ENCODE data around the gene TTLL10. TPM values are rescaled to one million over a fixed set of nuclear protein-coding genes. Genes with fewer than 3 reads are reported as not detected.
"Not testable (repeated sequence)": the region's sequence is repeated elsewhere in the genome, so short reads cannot be mapped to it uniquely, and the experiment has no call there.

TTLL10 gene
- polyA plus RNA-seq, 1 of the 3 experiments (the other 2 are of a cell fraction): not detected

DNA sequence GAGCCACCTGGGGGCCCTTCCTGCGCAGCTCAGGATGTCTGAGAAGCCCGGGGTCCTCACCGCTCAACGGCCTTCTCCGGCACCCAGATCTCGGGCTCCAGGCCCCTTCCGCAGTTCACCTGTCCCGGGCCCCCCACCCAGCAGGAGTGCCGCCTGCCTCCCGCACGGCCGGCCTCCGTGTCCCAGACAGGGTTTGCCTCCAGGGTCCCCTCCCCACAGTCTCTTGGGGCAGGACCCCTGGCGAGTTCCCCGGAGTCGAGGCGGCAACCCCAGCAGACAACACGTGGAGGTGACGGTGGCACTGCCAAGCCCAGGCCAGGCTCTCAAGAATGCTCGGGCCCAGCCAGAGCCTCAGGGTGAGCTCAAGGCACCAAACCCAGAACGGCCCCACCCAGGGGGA, 22.4 kb upstream of the TTLL10 start:
- no peak overlapping the region for H3K4me2 ChIP-seq
- POLR2A ChIA-PET: no interaction called here
- H3K36me3 ChIP-seq (replicated peaks in 1 of 2; ENCODE audit: control insufficient read depth in 1 of 2, insufficient read depth in 2 of 2, low read length in 1 of 2): no peaks in the 10 kb centered on the region
- H4K20me1 ChIP-seq (ENCODE audit: insufficient read depth): no peaks in the 10 kb centered on the region
- TF ChIP-seq, protein P1, sequence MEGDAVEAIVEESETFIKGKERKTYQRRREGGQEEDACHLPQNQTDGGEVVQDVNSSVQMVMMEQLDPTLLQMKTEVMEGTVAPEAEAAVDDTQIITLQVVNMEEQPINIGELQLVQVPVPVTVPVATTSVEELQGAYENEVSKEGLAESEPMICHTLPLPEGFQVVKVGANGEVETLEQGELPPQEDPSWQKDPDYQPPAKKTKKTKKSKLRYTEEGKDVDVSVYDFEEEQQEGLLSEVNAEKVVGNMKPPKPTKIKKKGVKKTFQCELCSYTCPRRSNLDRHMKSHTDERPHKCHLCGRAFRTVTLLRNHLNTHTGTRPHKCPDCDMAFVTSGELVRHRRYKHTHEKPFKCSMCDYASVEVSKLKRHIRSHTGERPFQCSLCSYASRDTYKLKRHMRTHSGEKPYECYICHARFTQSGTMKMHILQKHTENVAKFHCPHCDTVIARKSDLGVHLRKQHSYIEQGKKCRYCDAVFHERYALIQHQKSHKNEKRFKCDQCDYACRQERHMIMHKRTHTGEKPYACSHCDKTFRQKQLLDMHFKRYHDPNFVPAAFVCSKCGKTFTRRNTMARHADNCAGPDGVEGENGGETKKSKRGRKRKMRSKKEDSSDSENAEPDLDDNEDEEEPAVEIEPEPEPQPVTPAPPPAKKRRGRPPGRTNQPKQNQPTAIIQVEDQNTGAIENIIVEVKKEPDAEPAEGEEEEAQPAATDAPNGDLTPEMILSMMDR (IDR thresholded peaks at IDR 0.05): no peak
- TF ChIP-seq, protein P2, sequence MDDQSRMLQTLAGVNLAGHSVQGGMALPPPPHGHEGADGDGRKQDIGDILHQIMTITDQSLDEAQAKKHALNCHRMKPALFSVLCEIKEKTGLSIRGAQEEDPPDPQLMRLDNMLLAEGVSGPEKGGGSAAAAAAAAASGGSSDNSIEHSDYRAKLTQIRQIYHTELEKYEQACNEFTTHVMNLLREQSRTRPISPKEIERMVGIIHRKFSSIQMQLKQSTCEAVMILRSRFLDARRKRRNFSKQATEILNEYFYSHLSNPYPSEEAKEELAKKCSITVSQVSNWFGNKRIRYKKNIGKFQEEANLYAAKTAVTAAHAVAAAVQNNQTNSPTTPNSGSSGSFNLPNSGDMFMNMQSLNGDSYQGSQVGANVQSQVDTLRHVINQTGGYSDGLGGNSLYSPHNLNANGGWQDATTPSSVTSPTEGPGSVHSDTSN (IDR thresholded peaks at IDR 0.05): no peak
- TF ChIP-seq MXI1 (IDR thresholded peaks at IDR 0.05; ENCODE audit: low read depth, low read length) (no peak), NFIC (IDR thresholded peaks at IDR 0.05; ENCODE audit: borderline replicate concordance) (no peak), MEF2A (IDR thresholded peaks at IDR 0.05; ENCODE audit: borderline replicate concordance, low read depth) (no peak), RAD21 (IDR thresholded peaks at IDR 0.05; ENCODE audit: low read length) (no peak), FOSL2 (IDR thresholded peaks at IDR 0.05; ENCODE audit: borderline replicate concordance, low read depth) (no peak), TEAD4 (IDR thresholded peaks at IDR 0.05; ENCODE audit: borderline replicate concordance, insufficient read depth) (no peak)
- no peaks in the 10 kb centered on the region for H3K79me2 ChIP-seq (ENCODE audit: insufficient read depth)
- no peak for DNase-seq
- H3K27me3 ChIP-seq (ENCODE audit: insufficient read depth): no peaks in the 10 kb centered on the region
- no peak overlapping the region for H2AFZ ChIP-seq (ENCODE audit: low read depth)
- no peaks in the 10 kb centered on the region for H3K9me3 ChIP-seq
- H3K4me1 ChIP-seq (ENCODE audit: control insufficient read depth in 1 of 2, insufficient read depth in 2 of 2, low read depth in 1 of 2, low read length in 1 of 2): no peaks in the 10 kb centered on the region
- no peaks in the 10 kb centered on the region for H3K9me2 ChIP-seq
- CTCF ChIA-PET: interaction anchor here (2.6 kb wide), 1 partner anchor 29 kb away, joined by 11 read pairs; no protein-coding TSS in a partner anchor
- WGBS (ENCODE audit: low lambda C conversion rate): 73% methylated on average over 3 of the region's 21 CpGs
- peaks cover 15% of the 10 kb centered on the region for H3F3A ChIP-seq (replicated peaks; ENCODE audit: insufficient read depth)
- no peak overlapping the region for H3K27ac ChIP-seq (ENCODE audit: low read depth in 2 of 2, low read length in 1 of 2)
- H3K9ac ChIP-seq: no peak overlapping the region
- H3K4me3 ChIP-seq (ENCODE audit: low read depth in 2 of 2, low read length in 1 of 2): no peak overlapping the region

DNA sequence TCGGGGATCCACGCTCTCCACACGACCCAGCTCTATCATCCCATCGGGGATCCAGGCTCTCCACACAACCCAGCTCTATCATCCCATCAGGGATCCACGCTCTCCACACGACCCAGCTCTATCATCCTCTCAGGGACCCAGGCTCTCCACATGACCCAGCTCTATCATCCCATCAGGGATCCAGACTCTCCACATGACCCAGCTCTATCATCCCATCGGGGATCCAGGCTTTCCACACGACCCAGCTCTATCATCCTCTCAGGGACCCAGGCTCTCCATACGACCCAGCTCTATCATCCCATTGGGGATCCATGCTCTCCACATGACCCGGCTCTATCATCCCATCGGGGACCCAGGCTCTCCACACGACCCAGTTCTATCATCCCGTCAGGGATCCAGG, 21.2 kb upstream of the TTLL10 start:
- H3K79me2 ChIP-seq (ENCODE audit: insufficient read depth); H3K9ac ChIP-seq; POLR2A ChIA-PET; DNase-seq; H4K20me1 ChIP-seq (ENCODE audit: insufficient read depth); H2AFZ ChIP-seq (ENCODE audit: low read depth); H3K4me3 ChIP-seq (ENCODE audit: low read depth in 2 of 2, low read length in 1 of 2); H3K9me3 ChIP-seq; H3K27ac ChIP-seq (ENCODE audit: low read depth in 2 of 2, low read length in 1 of 2); H3K4me1 ChIP-seq (ENCODE audit: control insufficient read depth in 1 of 2, insufficient read depth in 2 of 2, low read depth in 1 of 2, low read length in 1 of 2); H3K27me3 ChIP-seq (ENCODE audit: insufficient read depth); H3K9me2 ChIP-seq; H3K36me3 ChIP-seq (replicated peaks in 1 of 2; ENCODE audit: control insufficient read depth in 1 of 2, insufficient read depth in 2 of 2, low read length in 1 of 2); H3K4me2 ChIP-seq: not testable (repeated sequence)
- H3F3A ChIP-seq (replicated peaks; ENCODE audit: insufficient read depth): peaks cover 15% of the 10 kb centered on the region
- CTCF ChIA-PET: interaction anchor here (0.6 to 2.6 kb wide), 2 partner anchors 30 to 119 kb away, joined by 3 to 11 read pairs; no protein-coding TSS in a partner anchor
- WGBS (ENCODE audit: low lambda C conversion rate): 65% methylated on average over 13 of the region's 13 CpGs

DNA sequence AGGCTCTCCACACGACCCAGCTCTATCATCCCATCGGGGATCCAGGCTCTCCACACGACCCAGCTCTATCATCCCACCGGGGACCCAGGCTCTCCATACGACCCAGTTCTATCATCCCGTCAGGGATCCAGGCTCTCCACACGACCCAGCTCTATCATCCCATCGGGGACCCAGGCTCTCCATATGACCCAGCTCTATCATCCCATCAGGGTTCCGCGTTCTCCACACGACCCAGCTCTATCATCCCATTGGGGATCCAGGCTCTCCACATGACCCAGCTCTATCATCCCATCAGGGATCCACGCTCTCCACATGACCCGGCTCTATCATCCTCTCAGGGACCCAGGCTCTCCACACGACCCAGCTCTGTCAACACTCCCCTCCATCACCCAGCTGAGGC, 20.5 kb upstream of the TTLL10 start:
- H3K79me2 ChIP-seq (ENCODE audit: insufficient read depth); POLR2A ChIA-PET; H4K20me1 ChIP-seq (ENCODE audit: insufficient read depth); H3K4me3 ChIP-seq (ENCODE audit: low read depth in 2 of 2, low read length in 1 of 2); H2AFZ ChIP-seq (ENCODE audit: low read depth); DNase-seq; H3K9ac ChIP-seq; H3K4me1 ChIP-seq (ENCODE audit: control insufficient read depth in 1 of 2, insufficient read depth in 2 of 2, low read depth in 1 of 2, low read length in 1 of 2); H3K9me2 ChIP-seq; H3K36me3 ChIP-seq (replicated peaks in 1 of 2; ENCODE audit: control insufficient read depth in 1 of 2, insufficient read depth in 2 of 2, low read length in 1 of 2); H3K27ac ChIP-seq (ENCODE audit: low read depth in 2 of 2, low read length in 1 of 2); H3K4me2 ChIP-seq; H3K9me3 ChIP-seq; H3K27me3 ChIP-seq (ENCODE audit: insufficient read depth): not testable (repeated sequence)
- peaks cover 15% of the 10 kb centered on the region for H3F3A ChIP-seq (replicated peaks; ENCODE audit: insufficient read depth)
- CTCF ChIA-PET: interaction anchor here (0.6 to 2.6 kb wide), 2 partner anchors 31 to 137 kb away, joined by 3 to 11 read pairs; no protein-coding TSS in a partner anchor
- WGBS (ENCODE audit: low lambda C conversion rate): 62% methylated on average over 13 of the region's 14 CpGs

All from SK-N-SH (cell line).